HG03045 (cell line): ENCODE data around the gene RALGPS1.

Source experiments
- ATAC-seq: cut with Tn5 transposase; IDR thresholded peaks from one replicate; pipeline ENCODE4 v1.9.1; 2021; ENCODE audit warnings: mild to moderate bottlenecking, moderate library complexity; ENCODE audit not compliant: unreplicated experiment

RALGPS1 gene

GRCh38 chr9:127149010-127149409 is 234.4 kb downstream of the RALGPS1 start:
- ATAC-seq: no peak

GRCh38 chr9:127149463-127150390 is 235.1 kb downstream of the RALGPS1 start:
- no peak for ATAC-seq

- ATAC-seq: no peak
Measured at GRCh38 chr9:127153501-127153900, 238.9 kb downstream of the RALGPS1 start.

- no peak for ATAC-seq
Measured at GRCh38 chr9:127154003-127154389, 239.4 kb downstream of the RALGPS1 start.

DNA sequence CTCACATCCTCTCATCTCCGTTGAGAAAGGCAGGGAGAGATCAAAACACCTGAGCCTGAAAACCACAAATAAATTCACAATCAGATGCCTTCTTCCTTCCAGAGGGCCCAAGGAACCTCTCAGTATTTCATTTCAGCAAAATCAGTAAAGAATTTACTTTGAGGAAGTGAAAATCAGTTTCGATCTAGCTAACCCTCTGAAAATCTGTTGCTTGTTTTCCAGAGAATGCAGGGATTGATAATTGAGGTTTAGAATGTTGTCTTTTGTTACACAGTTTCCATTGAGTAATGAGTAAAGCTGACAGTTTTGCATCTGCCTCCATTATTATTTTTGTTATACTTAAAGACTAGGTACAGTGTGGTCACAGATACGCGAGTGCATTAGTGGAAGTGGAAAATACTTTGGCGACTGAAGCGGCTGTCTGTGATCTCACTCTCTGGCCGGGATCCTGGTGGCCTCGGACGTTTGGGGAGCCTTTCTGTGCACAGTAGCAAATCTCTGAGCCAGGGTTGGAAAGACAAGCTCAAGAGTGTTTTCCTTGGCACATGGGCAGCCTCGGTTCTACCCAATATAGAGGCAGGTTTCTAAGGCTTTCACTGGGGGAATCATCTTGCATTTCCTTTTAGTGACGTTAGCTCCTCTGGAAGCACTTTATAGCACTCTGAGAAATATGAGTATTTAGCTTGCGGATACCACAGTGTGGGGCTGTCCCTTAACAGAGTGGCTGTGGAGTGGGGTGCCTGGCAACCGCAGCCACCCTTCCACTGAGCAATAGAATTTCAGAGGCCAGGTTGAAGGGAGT is 240.0 kb downstream of the RALGPS1 start:
- ATAC-seq: no peak

GRCh38 chr9:127155314-127155960 is 240.9 kb downstream of the RALGPS1 start:
- no peak for ATAC-seq

DNA sequence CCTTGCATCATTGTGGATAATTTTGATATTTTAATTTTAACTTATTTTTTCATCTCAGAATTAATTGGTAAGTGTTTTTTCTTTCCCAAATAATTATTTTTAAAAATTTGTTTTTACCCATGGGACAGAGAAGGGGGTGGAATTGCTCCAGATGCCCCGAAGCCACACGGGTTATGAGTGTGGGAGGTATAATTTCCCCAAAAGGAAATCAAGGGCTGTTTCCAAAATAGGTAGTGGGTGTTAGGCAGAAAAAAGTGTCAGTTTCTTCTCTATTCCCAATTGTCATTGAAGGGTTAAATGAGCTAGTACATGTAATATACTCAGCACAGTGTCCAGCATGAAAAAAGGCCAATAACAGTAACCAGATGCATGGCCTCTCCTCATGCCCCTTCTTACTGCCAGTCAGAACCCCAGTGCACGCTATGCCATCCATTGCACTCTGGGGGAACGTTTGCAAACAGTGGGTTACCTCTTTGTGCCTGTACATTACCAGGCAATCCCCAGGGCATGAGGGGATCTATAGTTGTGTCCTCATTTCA is 244.3 kb downstream of the RALGPS1 start:
- ATAC-seq: no peak

GRCh38 chr9:127159325-127159801 is 244.8 kb downstream of the RALGPS1 start:
- no peak for ATAC-seq

- no peak for ATAC-seq
Measured at GRCh38 chr9:127159949-127160610, 245.5 kb downstream of the RALGPS1 start.

- no peak for ATAC-seq
Measured at GRCh38 chr9:127161081-127161624, 246.6 kb downstream of the RALGPS1 start.

GRCh38 chr9:127162046-127162863 is 247.7 kb downstream of the RALGPS1 start:
- ATAC-seq: no peak

GRCh38 chr9:127162864-127163365 is 248.3 kb downstream of the RALGPS1 start:
- no peak for ATAC-seq

DNA sequence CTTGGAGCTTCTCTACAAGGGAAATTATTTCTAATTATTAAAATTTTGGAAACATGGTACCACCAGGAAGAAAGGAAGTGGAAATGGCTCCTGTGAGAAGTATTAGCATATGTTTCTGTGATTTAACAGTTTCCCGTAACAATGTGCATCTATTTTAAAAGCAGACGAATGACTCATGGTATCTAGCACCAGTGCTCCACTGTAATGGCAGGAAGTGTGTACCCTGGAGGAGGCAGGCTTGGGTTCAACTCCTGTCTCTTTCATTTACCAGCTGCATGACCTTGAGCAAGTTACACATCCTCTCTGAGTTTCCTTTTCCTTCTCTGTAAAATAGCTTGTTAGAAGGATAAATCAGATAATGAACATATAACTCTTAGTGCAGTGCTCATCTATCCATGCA is 248.8 kb downstream of the RALGPS1 start:
- ATAC-seq: no peak

DNA sequence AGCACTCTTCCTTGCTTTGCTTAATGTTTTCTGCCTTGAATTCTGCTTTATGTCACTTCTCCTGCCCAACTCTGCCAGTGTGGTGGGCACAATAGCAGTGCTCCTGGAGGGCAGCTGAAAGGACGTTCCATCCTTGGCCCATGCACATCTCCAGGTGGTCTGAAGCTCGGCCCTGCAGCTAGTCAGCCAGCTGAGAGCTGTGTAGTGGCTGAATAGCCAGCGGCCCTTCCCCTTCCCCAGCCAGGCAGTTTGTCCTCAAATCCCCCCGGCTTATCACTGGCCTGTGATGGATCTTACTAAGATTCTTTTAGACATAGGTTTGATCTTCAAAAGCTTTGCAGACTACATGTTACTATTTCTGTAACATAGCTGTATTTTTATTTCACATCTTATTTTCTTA is 250.5 kb downstream of the RALGPS1 start:
- ATAC-seq: no peak

- ATAC-seq: no peak
Measured at GRCh38 chr9:127166111-127166510, 251.5 kb downstream of the RALGPS1 start.

DNA sequence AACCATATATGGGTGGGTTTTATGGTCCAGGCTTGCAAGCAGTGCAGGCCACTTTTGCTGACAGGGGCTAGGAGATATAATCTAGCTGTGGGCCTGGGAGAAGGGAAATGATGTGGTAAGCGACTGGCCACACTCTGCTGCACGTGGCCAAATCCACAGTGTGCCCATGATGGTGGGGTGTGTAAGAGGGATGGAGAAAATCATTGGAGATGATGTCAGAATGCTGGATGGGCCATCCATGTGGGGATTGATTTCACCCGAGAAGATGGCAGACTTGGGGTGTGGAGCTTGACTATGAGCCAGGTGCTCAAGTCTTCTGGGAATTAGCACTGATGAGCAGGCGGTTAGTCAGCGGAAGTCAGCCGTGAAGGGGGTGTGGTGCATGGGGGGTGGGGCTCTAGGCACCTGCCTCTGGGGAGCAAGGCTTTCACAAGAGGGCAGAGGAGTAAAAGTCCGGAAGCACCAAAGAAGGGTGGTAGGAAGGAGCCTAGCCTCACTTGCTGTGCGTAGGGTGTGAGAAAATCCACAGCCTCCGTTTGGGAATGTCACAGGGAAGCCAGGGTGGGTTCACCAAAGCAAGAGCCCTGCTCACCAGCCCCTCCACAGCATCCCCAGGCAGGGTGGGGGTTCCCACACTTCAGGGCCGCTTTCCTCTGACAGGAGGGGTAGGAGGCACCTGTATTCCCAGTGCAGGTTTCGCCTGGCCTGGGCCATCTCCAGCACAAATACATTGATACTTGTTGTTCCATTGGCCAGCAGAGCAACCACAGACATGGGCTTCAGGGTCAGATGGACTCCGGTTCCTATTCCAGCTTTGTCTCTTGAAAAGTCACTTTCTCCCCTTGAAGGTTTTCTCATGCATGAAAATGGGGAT is 252.3 kb downstream of the RALGPS1 start:
- ATAC-seq: peak; percentile 51

DNA sequence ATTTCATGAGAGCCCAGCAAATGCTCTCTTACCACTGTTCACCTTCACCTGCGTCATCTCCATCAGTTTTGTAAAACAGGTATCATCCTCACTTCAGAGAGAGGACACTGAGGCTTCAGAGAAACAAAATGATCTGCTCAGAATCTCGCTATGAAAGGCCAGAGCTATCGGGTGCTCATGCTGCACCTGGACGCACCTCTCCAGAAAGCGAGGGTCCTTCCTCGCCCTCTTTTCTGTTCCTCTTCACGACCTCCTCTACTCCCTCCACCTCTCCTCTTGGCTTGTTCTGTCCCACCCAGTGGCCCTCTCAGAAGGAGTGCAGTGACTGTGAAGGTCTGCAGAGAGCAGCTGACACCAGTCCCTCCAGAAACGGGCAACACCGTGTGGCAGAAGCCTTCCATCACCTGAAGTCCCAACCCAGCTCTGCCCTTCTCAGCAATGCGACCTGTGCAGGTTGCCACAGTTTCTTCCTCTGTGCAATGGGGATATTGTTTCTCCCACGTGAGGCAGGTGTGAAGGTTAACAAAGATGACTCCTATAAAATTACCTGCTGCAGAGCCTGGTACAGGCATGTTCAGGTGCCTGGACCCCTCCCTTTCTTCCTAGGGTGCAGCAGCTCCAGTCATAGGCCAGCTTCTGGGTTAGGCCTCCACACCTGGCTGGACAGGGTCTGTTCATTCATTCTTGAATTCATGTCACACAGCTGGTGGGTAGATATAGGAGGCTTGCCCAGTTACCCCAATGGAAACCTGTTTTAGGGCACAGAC is 253.2 kb downstream of the RALGPS1 start:
- no peak for ATAC-seq
